OCI-LY7 (cell line): ENCODE results near the gene LAIR2.

Experiments used
- CTCF ChIP-seq: fragments of 200-600 bp; sonication (generic); conservative IDR thresholded peaks from 2 replicates; pipeline ENCODE4 v1.5.1; 2014; ENCODE audit warnings: mild to moderate bottlenecking, antibody characterized with exemption, low read length, moderate library complexity, mixed read lengths
- EZH2phosphoT487 ChIP-seq: fragments of 200-600 bp; sonication (generic); IDR thresholded peaks from 2 replicates; pipeline ENCODE4 v1.6.1; 2018; ENCODE audit warnings: low read depth, borderline replicate concordance, mild to moderate bottlenecking, mixed run types, antibody characterized with exemption, low read length, moderate library complexity, mixed read lengths

GRCh38 chr19:54534156-54534555, 31.5 kb downstream of the LAIR2 start:
- TF ChIP-seq CTCF (no peak), EZH2phosphoT487 (no peak)
